Stimulated activated CD4-positive, alpha-beta T cell treated with anti-CD3 and anti-CD28 coated beads, Interleukin-2, amount 100 ng/mL, for 4 hours (primary cell): Measurements from ENCODE around the gene SCG2.
"Not testable (repeated sequence)": the region's sequence is repeated elsewhere in the genome, so short reads cannot be mapped to it uniquely, and the experiment has no call there.

Experiments used
- DNase-seq: peaks from one replicate; pipeline ENCODE4 v3.0.0-alpha.2; 2020; ENCODE audit warnings: low read depth

Gene SCG2

DNA sequence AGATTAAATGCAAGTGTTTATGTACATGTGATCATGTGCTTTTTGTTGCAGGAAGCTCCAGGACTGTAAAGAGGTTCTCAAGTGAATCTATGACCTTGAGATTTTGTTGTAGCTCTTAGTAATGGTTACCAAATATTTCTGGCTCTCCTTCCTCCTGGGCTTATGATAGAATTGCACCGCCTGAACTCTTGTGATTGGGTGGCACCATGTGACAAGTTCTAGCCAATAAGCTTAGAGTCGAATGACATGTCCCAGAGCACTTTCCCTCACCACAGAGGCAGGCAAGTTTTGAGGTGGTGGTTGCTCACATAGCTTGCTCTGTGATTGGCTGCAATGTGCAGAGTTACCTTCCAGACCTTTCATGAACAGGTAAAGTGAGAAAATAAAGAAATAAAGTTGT lies 8.9 kb upstream of the SCG2 start:
- no peak for DNase-seq

- DNase-seq: no peak
Observed at GRCh38 chr2:223607476-223607875, 5.3 kb upstream of the SCG2 start.

- no peak for DNase-seq
Observed at GRCh38 chr2:223606946-223607345, 4.8 kb upstream of the SCG2 start.

DNA sequence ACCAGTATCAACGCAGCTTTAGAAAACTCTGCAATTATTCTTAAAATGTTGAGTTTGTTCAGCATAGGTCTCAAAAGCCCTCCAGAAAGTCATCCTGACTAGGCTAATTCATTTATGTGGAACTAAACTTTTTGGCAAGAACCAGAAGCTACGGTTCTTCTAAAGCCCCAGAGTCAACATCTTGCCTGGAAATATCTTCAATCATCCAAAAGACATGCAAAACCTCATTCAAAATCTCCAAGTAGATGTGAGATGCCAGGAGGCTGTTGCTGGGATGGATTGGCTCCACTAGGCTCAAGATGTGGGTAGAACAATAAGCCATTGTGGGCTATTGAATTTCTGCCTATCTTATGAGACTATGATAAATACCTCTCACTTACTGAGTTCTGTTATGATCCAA lies 2.1 kb upstream of the SCG2 start:
- DNase-seq: no peak

GRCh38 chr2:223602972-223603371 lies 811 bp upstream of the SCG2 start:
- DNase-seq: no peak

- no peak for DNase-seq
Observed at GRCh38 chr2:223601018-223601417, 1.1 kb downstream of the SCG2 start.

GRCh38 chr2:223599640-223600380 lies 2.4 kb downstream of the SCG2 start:
- no peak for DNase-seq

GRCh38 chr2:223598994-223599639 lies 3.0 kb downstream of the SCG2 start:
- DNase-seq: no peak

GRCh38 chr2:223597076-223597475 lies 5.1 kb downstream of the SCG2 start:
- DNase-seq: no peak

- no peak for DNase-seq
Observed at GRCh38 chr2:223596208-223596607, 6.0 kb downstream of the SCG2 start.

- no peak for DNase-seq
Observed at GRCh38 chr2:223594831-223595230, 7.3 kb downstream of the SCG2 start.

DNA sequence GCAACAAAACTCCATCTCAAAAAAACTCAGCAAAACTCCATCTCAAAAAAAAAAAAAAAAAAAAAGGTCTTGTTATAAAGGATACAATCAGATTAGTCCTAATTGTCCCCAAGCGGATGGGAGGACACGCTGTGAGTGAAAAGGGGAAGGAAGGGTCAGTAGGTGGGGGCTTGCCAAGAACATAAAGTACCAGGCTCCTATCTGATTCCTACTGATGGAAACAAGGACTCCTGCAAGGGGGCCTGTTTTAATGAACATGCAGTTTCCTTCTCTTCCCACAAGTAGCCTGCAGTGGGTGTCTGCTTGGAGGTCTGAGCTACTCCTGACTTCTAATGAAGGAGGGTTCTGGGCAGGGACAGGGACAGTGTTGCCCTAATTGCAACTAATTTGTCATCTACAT lies 7.9 kb downstream of the SCG2 start:
- DNase-seq: no peak

DNA sequence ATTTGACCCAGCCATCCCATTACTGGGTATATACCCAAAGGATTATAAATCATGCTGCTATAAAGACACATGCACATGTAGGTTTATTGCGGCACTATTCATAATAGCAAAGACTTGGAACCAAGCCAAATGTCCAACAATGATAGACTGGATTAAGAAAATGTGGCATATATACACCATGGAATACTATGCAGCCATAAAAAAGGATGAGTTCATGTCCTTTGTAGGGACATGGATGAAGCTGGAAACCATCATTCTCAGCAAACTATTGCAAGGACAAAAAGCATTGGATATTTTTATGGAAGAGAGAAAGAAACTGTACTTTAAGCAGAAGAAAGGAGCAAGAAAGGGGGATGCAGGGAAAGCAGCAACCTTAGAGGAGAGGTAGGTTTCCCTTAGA lies 9.5 kb downstream of the SCG2 start:
- not testable (repeated sequence) for DNase-seq

DNA sequence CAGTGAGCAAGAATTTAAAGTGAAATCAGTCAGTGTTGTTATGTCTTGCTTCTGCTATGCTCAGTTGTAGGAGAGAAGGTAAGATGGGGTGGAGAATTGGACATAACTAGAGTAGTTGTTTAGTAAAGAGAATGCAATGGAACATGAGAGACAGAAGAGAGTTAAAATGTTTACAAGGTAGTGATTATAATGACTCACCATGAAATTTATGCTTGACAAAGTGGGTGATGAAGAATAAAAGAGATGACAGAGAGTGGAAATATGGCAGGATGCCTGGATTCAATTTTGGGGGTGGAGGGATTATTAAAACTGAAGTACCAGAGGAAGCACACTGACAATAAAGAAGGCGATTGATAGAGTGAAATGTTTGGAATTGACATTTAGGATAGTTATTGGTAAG lies 10.6 kb downstream of the SCG2 start:
- DNase-seq: no peak

DNA sequence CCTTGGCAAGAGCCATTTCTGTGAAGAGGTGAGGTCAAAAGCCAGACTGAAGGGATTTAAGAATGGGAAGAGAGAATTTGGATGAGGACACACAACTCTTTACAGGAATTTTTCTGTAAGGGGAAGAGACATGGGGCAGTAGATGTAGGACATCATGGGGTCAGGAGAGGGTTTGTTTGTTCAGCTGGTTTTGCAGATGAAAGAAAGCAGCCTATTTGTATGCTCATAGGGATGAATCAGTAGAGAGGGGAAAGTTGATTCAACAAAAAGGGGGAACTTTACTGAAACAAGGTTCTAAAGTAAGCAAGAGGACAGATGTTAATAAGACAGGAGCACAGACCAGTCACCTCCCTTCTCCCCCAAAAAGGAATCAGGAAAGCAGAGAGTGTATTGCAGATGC lies 11.2 kb downstream of the SCG2 start:
- no peak for DNase-seq

- no peak for DNase-seq
Observed at GRCh38 chr2:223589901-223590300, 12.3 kb downstream of the SCG2 start.

- no peak for DNase-seq
Observed at GRCh38 chr2:223588251-223588650, 13.9 kb downstream of the SCG2 start.

GRCh38 chr2:223587301-223587700 lies 14.9 kb downstream of the SCG2 start:
- no peak for DNase-seq

GRCh38 chr2:223586261-223586660 lies 15.9 kb downstream of the SCG2 start:
- DNase-seq: no peak

DNA sequence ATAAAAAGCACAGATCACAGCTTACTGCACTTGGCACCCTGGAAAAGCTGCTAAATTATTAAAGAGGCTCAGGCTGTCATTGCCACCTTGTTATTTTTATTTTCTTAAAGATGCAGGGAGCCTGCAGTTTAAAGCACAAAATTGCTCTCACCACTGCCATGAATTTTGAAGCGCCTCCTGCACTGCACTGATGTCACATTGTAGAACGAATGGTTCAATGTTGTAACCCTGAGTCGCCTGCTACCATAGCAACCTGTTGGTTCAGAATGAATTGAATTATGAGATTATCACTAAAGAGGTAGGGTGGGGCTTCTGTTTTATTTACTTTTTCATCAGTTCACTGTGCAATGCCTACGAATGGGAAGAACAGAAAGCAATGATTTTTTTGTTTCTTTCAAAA lies 16.5 kb downstream of the SCG2 start:
- DNase-seq: no peak

DNA sequence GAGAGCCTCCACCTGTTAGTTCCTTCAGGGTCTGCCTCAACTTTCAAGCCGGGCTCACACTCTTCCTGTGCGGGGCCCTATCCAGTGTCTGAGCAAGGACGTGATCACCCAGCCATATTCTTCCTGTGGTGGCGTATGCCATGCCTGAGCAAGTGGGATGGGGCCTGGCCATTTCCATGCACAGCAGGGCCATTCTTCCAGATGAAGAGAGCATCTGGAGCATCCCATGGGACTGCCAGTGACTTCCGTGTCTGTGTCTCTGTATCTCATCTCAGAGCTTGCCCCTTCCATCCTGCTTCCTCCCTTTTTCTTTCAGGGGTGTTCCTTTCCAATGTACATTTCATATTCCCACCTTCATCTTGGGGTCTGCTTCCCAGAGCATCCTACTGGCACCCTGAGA lies 20.2 kb downstream of the SCG2 start:
- DNase-seq: no peak

- DNase-seq: no peak
Observed at GRCh38 chr2:223580951-223581350, 21.2 kb downstream of the SCG2 start.

DNA sequence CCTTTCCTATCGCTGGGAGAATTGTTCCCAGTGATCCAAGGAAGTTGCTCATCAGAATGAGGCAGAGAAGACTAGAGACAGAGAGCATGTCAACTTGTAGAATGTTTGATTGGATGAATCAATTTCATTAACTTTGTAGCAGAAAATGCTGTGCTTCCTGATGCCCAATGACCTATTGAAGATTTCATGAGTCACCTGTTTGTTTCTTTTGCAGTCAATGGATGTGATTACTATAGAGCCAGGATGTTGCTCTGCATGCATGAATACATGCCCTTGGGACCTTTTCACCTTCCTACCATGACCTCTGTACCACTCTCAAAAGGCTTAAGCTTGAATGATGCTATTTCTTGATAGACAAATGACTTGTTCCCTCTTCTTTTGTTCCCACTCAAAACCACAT lies 23.3 kb downstream of the SCG2 start:
- no peak for DNase-seq

DNA sequence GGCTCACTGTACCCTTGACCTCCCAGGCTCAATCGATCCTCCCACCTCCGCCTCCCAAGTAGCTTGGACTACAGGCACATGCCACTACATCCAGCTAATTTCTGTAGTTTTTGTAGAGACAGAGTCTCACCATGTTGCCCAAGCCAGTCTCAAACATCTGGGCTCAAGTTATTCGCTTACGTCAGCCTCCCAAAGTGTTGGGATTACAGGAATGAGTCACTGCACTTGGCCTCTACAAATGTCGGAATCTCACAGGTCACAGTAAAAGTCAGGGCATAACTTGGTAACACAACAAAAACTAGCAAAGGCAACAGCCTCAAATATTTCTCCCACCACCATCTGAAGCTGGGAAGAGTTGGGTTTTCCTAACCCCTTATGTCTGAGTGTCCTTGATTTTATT lies 25.3 kb downstream of the SCG2 start:
- no peak for DNase-seq
